Kidney epithelial cell (primary cell): Measurements from ENCODE around the gene LYZL4. TPM values are rescaled to one million over a fixed set of nuclear protein-coding genes. Genes with fewer than 3 reads are reported as not detected.

Source experiments
- DNase-seq: peaks from one replicate; pipeline ENCODE4 v3.0.0-alpha.2; 2010; ENCODE audit warnings: low read depth
- H3K27me3 ChIP-seq: 2 replicates; pipeline ENCODE4 v1.6.0; 2011; ENCODE audit warnings: low read length; ENCODE audit not compliant: control insufficient read depth, insufficient read depth
- H3K36me3 ChIP-seq: 2 replicates; pipeline ENCODE4 v1.5.1; 2011; ENCODE audit warnings: low read length; ENCODE audit not compliant: control insufficient read depth, insufficient read depth
- H3K4me3 ChIP-seq: 2 replicates; pipeline ENCODE4 v1.5.1; 2011; ENCODE audit warnings: low read depth, mild to moderate bottlenecking, control low read depth, low read length
- total RNA-seq: library from RNA; depleted of rRNA; stranded (reverse); fragments of >200 nt; gene quantifications from 2 replicates; pipeline ENCODE4 v1.2.3, GENCODE V29; 2015
- TF ChIP-seq, protein P1 (sequence below): IDR thresholded peaks from 2 replicates; pipeline ENCODE4 v1.5.1; 2011; ENCODE audit warnings: mild to moderate bottlenecking, moderate library complexity, low read length, control low read depth, inconsistent platforms; ENCODE audit not compliant: insufficient read depth, poor library complexity, severe bottlenecking

The LYZL4 gene
- total RNA-seq, 1 donor from 2014 or later = not detected

DNA sequence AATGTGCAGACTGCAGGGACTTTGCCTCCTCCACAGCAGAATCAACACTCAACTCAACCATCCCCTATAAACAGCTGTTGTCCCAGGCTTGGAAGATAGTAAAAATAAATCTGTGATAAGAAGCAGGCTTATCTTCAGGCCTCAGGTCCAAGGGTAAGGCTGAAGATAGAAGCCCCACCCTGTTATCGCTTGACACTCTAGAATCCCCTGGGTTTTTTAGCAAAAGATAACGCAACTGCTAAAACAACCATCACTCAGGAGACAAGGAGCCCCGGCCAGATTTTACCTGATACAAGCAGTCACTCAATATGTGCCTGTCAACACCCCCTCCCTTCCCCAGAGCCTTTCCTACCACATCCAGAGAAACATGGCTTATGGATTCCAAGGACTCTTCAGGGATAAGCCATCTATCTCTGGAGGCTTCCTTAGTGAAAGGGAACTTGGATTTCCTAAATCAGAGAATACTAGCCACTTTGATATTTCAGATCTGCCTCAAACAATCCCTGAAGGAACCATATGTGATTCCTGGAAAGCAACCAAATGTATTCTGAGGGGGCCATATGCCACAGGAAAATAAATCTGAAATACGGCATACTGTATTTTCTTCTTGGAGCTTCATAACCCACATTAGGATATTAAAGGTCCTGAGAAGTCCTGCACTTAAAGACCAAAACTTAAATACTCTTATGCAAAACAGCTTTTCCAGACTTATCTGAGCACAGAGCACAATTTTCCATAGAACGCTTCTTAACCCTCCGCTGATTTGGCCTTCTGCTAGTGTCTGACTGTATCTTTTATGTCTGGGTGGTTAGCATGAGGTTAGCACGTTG, 60.4 kb downstream of the LYZL4 start:
- DNase-seq = no peak
- Histone ChIP-seq H3K27me3 (peaks cover 2% of the 10 kb centered on the region), H3K36me3 (no peaks in the 10 kb centered on the region), H3K4me3 (no peak overlapping the region)
- TF ChIP-seq, protein P1, sequence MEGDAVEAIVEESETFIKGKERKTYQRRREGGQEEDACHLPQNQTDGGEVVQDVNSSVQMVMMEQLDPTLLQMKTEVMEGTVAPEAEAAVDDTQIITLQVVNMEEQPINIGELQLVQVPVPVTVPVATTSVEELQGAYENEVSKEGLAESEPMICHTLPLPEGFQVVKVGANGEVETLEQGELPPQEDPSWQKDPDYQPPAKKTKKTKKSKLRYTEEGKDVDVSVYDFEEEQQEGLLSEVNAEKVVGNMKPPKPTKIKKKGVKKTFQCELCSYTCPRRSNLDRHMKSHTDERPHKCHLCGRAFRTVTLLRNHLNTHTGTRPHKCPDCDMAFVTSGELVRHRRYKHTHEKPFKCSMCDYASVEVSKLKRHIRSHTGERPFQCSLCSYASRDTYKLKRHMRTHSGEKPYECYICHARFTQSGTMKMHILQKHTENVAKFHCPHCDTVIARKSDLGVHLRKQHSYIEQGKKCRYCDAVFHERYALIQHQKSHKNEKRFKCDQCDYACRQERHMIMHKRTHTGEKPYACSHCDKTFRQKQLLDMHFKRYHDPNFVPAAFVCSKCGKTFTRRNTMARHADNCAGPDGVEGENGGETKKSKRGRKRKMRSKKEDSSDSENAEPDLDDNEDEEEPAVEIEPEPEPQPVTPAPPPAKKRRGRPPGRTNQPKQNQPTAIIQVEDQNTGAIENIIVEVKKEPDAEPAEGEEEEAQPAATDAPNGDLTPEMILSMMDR = no peak

DNA sequence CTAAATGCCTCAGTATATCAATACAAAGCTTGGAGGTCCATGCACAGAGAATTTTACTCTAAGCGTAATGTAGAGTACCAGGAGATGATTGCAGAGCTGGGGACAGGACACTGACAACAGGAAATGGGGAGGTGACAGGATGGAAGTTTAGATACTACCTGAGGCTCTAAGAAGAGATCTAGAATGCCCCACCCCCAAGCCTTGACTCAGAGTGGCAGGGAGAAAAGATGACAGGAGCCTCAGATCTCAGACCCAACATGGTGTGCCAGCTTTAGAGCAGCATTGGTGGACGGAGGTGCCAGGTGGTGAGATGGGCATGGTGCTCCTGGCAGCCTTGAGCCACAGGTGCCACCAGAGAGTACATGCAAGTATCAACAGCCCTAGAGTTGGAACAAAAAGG, 62.5 kb downstream of the LYZL4 start:
- DNase-seq = no peak
- no peaks in the 10 kb centered on the region for H3K27me3 ChIP-seq
- H3K36me3 ChIP-seq = no peaks in the 10 kb centered on the region
- no peak overlapping the region for H3K4me3 ChIP-seq
- TF ChIP-seq, protein P1 = no peak

Other genes starting within 250 kb of the LYZL4 start
- 0.42 and 0.68 TPM in 2 replicates for gene CCK, start 144.4 kb downstream of the LYZL4 start, total RNA-seq
- 1.3 and 3.7 TPM in 2 replicates for gene VIPR1, start 92.0 kb upstream of the LYZL4 start, total RNA-seq
- 63.8 and 73.3 TPM in 2 replicates for gene SEC22C, start 171.4 kb upstream of the LYZL4 start, total RNA-seq
- 31.6 and 31.8 TPM in 2 replicates for gene SS18L2, start 180.2 kb upstream of the LYZL4 start, total RNA-seq
- 29.8 and 34.9 TPM in 2 replicates for gene NKTR, start 190.1 kb upstream of the LYZL4 start, total RNA-seq
- 8.8 and 11.1 TPM in 2 replicates for gene ZBTB47, start 243.1 kb upstream of the LYZL4 start, total RNA-seq